ENCODE measurements around the gene TBC1D22A. TPM values are rescaled to one million over a fixed set of nuclear protein-coding genes. Genes with fewer than 3 reads are reported as not detected.

TBC1D22A gene
- total RNA-seq, 2 donors from 2014 or later: 21.0 to 27.9 TPM

- Histone ChIP-seq H3K4me3 (ENCODE audit: low read length) (no peak overlapping the region), H3K9me3 (ENCODE audit: control insufficient read depth, low read length) (no peaks in the 10 kb centered on the region), H3K36me3 (ENCODE audit: control insufficient read depth, insufficient read depth, low read length) (peaks cover 5% of the 10 kb centered on the region), H3K4me1 (ENCODE audit: control insufficient read depth, insufficient read depth, low read length) (peaks cover 2% of the 10 kb centered on the region), H3K9ac (ENCODE audit: extremely low read depth, low read length, poor library complexity, severe bottlenecking) (no peak overlapping the region), H3K27me3 (ENCODE audit: control insufficient read depth, insufficient read depth, low read length, poor library complexity, severe bottlenecking) (no peaks in the 10 kb centered on the region), H3K27ac (ENCODE audit: low read depth, low read length) (no peak overlapping the region)
- WGBS, 2 experiments (ENCODE audit: insufficient coverage in 1 of 2, insufficient read length in 1 of 2): 90 to 93% methylated on average over 9 to 14 of the region's 14 CpGs
- no peaks in the 10 kb centered on the region for H3K36me3 Mint-ChIP-seq (ENCODE audit: low read depth)
- peak overlapping the region; percentile 73 for H3K27ac Mint-ChIP-seq
- TF ChIP-seq, protein P1, sequence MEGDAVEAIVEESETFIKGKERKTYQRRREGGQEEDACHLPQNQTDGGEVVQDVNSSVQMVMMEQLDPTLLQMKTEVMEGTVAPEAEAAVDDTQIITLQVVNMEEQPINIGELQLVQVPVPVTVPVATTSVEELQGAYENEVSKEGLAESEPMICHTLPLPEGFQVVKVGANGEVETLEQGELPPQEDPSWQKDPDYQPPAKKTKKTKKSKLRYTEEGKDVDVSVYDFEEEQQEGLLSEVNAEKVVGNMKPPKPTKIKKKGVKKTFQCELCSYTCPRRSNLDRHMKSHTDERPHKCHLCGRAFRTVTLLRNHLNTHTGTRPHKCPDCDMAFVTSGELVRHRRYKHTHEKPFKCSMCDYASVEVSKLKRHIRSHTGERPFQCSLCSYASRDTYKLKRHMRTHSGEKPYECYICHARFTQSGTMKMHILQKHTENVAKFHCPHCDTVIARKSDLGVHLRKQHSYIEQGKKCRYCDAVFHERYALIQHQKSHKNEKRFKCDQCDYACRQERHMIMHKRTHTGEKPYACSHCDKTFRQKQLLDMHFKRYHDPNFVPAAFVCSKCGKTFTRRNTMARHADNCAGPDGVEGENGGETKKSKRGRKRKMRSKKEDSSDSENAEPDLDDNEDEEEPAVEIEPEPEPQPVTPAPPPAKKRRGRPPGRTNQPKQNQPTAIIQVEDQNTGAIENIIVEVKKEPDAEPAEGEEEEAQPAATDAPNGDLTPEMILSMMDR (conservative IDR thresholded peaks at IDR 0.05): no peak
- no peak for DNase-seq
- no peak overlapping the region for H3K4me3 Mint-ChIP-seq
- H3K27me3 Mint-ChIP-seq (ENCODE audit: insufficient read depth): no peaks in the 10 kb centered on the region
- no peaks in the 10 kb centered on the region for H3K9me3 Mint-ChIP-seq
- H3K4me1 Mint-ChIP-seq: peaks cover 12% of the 10 kb centered on the region
Measured at GRCh38 chr22:47053013-47053725, 290.7 kb downstream of the TBC1D22A start.

- H3K36me3 Mint-ChIP-seq (ENCODE audit: low read depth): no peaks in the 10 kb centered on the region
- no peak overlapping the region for H3K4me3 ChIP-seq (ENCODE audit: low read length)
- H3K4me3 Mint-ChIP-seq: no peak overlapping the region
- no peaks in the 10 kb centered on the region for H3K27me3 ChIP-seq (ENCODE audit: control insufficient read depth, insufficient read depth, low read length, poor library complexity, severe bottlenecking)
- H3K27ac ChIP-seq (ENCODE audit: low read depth, low read length): no peak overlapping the region
- H3K4me1 ChIP-seq (ENCODE audit: control insufficient read depth, insufficient read depth, low read length): peaks cover 2% of the 10 kb centered on the region
- H3K9me3 Mint-ChIP-seq: no peaks in the 10 kb centered on the region
- H3K27ac Mint-ChIP-seq: peak overlapping the region; percentile 73
- TF ChIP-seq, protein P1 (conservative IDR thresholded peaks at IDR 0.05): no peak
- DNase-seq: no peak
- H3K36me3 ChIP-seq (ENCODE audit: control insufficient read depth, insufficient read depth, low read length): peaks cover 5% of the 10 kb centered on the region
- H3K4me1 Mint-ChIP-seq: peaks cover 12% of the 10 kb centered on the region
- WGBS, 2 experiments (ENCODE audit: insufficient coverage in 1 of 2, insufficient read length in 1 of 2): 90 to 92% methylated on average over 12 of the region's 12 CpGs
- no peaks in the 10 kb centered on the region for H3K9me3 ChIP-seq (ENCODE audit: control insufficient read depth, low read length)
- H3K27me3 Mint-ChIP-seq (ENCODE audit: insufficient read depth): no peaks in the 10 kb centered on the region
- H3K9ac ChIP-seq (ENCODE audit: extremely low read depth, low read length, poor library complexity, severe bottlenecking): no peak overlapping the region
Measured at GRCh38 chr22:47053726-47054141, 291.3 kb downstream of the TBC1D22A start.

DNA sequence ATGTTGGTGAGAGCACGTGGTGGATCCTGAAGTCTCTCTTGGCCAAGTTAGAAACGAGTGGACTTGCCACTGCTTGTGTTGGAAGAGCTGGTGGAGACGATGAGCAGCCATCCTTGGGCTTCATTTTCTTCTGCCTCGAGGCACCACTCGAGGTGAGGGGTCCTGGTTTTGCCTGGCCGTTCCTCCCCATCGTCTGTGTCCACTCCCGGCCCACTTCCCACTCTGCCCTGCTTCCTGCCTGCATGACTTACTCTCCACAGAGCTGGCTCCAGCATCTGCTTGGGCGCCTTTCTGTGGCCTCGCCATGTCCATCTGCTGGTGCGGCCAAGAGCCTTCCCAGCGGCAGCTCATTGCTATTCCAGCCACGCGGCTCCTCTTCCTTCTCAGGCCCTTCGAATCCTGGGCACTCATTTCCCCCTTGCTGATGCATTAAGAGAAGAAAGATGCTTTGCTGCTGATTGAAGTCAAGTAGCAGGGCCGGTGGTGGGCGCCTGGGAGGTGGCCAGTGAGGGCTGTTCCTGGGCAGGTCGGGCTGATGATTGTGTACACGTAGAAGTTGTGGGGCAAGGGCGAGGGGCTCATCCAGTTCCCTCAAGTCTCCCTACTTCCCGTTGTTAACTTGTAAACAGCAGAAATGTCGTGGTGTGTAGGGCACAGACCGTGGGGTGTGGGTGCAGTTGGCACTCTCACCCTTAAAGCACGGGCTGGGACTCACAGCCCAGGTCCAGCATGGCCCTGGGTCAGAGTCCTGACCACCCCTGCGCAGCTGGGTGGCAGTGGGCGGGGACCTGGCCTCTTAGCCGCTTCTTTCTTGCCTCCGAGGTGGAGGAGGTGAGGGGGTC, 292.0 kb downstream of the TBC1D22A start:
- H3K4me3 Mint-ChIP-seq: no peak overlapping the region
- TF ChIP-seq, protein P1 (conservative IDR thresholded peaks at IDR 0.05): no peak
- Histone ChIP-seq H3K4me3 (ENCODE audit: low read length) (no peak overlapping the region), H3K27me3 (ENCODE audit: control insufficient read depth, insufficient read depth, low read length, poor library complexity, severe bottlenecking) (no peaks in the 10 kb centered on the region), H3K36me3 (ENCODE audit: control insufficient read depth, insufficient read depth, low read length) (peaks cover 5% of the 10 kb centered on the region), H3K9me3 (ENCODE audit: control insufficient read depth, low read length) (no peaks in the 10 kb centered on the region), H3K9ac (ENCODE audit: extremely low read depth, low read length, poor library complexity, severe bottlenecking) (no peak overlapping the region), H3K27ac (ENCODE audit: low read depth, low read length) (no peak overlapping the region), H3K4me1 (ENCODE audit: control insufficient read depth, insufficient read depth, low read length) (peaks cover 2% of the 10 kb centered on the region)
- WGBS, 2 experiments (ENCODE audit: insufficient coverage in 1 of 2, insufficient read length in 1 of 2): 94 to 97% methylated on average over 24 to 28 of the region's 28 CpGs
- H3K9me3 Mint-ChIP-seq: no peaks in the 10 kb centered on the region
- no peaks in the 10 kb centered on the region for H3K27me3 Mint-ChIP-seq (ENCODE audit: insufficient read depth)
- H3K36me3 Mint-ChIP-seq (ENCODE audit: low read depth): no peaks in the 10 kb centered on the region
- no peak for DNase-seq
- peak overlapping the region; percentile 72 for H3K27ac Mint-ChIP-seq
- peaks cover 12% of the 10 kb centered on the region for H3K4me1 Mint-ChIP-seq

Measured in endodermal cell (in vitro differentiated cells).